Mucosa of stomach (tissue), 1 donor: Measurements from ENCODE around the gene ESYT2.
"Not testable (repeated sequence)": the region's sequence is repeated elsewhere in the genome, so short reads cannot be mapped to it uniquely, and the experiment has no call there.

Experiments used
- H3K27me3 ChIP-seq: one replicate; pipeline ENCODE4 v1.7.0; 2013; ENCODE audit warnings: mild to moderate bottlenecking, low read length; ENCODE audit not compliant: control insufficient read depth, insufficient read depth
- H3K36me3 ChIP-seq: one replicate; pipeline ENCODE4 v1.7.0; 2013; ENCODE audit warnings: low read length; ENCODE audit not compliant: control insufficient read depth, insufficient read depth
- H3K4me1 ChIP-seq: one replicate; pipeline ENCODE4 v1.7.0; 2013; ENCODE audit warnings: mild to moderate bottlenecking, low read length; ENCODE audit not compliant: control insufficient read depth, insufficient read depth
- H3K4me3 ChIP-seq: one replicate; pipeline ENCODE4 v1.7.0; 2013; ENCODE audit warnings: low read length
- H3K9ac ChIP-seq: one replicate; pipeline ENCODE4 v1.7.0; 2013; ENCODE audit warnings: mild to moderate bottlenecking, low read length, moderate library complexity
- H3K9me3 ChIP-seq: one replicate; pipeline ENCODE4 v1.7.0; 2013; ENCODE audit warnings: mild to moderate bottlenecking, low read length, moderate library complexity; ENCODE audit not compliant: control insufficient read depth
- donor health status: Pancreatic carcinoma.

The ESYT2 gene

DNA sequence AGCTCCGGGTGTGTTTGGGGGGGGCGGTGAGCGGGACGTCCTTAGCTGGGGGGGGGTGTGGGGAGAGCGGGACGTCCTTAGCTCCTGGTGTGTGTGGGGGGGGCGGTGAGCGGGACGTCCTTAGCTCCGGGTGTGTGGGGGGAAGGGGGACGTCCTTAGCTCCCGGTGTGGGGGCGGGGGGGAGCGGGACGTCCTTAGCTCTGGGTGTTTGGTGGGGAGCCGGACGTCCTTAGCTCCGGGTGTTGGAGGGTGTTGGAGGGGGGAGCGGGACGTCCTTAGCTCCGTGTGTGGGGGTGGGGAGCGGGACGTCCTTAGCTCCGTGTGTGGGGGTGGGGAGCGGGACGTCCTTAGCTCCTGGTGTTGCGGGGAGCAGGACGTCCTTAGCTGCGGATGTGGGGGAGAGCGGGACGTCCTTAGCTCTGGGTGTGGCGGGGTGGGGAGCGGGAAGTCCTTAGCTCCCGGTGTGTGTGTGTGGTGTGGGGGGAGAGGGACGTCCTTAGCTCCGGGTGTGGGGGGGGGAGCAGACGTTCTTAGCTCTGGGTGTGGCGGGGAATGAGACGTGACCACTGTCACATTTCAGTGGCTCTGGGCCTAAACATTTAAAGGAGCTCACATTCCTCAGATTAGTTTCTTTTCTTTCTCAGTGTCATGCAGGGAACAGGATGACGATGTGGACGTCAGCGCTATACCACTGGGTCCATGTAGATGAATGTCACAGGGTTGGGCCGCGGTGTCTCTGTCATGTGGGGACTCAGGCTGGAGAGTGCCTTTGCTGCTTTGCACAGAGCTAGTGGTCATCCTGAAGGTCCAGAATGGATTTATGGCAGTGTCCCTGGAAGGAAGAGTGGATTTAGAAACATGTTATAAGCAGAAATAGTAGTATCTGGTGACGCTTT is 34.5 kb upstream of the ESYT2 start:
- no peaks in the 10 kb centered on the region for H3K27me3 ChIP-seq
- H3K4me1 ChIP-seq, result peaks cover 5% of the 10 kb centered on the region
- peak overlapping the region; percentile 29 for H3K4me3 ChIP-seq
- H3K9me3 ChIP-seq, result no peaks in the 10 kb centered on the region
- no peaks in the 10 kb centered on the region for H3K36me3 ChIP-seq
- peak overlapping the region; percentile 36 for H3K9ac ChIP-seq

DNA sequence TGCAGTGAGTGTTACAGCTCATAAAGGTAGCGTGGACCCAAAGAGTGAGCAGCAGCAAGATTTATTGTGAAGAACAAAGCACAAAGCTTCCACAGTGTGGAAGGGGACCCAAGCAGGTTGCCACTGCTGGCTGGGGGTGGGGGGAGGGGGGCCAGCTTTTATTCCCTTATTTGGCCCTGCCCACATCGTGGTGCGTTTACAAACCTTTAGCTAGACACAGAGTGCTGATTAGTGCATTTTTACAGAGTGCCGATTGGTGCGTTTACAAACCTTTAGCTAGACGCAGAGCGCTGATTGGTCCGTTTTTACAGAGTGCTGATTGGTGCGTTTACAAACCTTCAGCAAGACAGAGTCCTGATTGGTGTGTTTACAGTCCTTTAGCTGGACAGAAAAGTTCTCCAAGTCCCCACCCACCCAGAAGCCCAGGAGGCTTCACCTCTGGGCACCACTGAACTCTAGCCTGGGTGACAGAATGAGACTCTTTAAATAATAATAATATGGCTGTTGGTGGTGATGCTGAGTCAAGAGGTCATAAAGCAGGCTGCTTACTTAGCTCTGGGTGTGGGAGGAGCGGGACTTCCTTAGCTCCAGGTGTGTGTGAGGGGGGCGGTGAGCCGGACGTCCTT is 33.8 kb upstream of the ESYT2 start:
- H3K36me3 ChIP-seq, H3K27me3 ChIP-seq, H3K4me1 ChIP-seq, H3K4me3 ChIP-seq, H3K9me3 ChIP-seq: not testable (repeated sequence)
- peak overlapping the region; percentile 36 for H3K9ac ChIP-seq

DNA sequence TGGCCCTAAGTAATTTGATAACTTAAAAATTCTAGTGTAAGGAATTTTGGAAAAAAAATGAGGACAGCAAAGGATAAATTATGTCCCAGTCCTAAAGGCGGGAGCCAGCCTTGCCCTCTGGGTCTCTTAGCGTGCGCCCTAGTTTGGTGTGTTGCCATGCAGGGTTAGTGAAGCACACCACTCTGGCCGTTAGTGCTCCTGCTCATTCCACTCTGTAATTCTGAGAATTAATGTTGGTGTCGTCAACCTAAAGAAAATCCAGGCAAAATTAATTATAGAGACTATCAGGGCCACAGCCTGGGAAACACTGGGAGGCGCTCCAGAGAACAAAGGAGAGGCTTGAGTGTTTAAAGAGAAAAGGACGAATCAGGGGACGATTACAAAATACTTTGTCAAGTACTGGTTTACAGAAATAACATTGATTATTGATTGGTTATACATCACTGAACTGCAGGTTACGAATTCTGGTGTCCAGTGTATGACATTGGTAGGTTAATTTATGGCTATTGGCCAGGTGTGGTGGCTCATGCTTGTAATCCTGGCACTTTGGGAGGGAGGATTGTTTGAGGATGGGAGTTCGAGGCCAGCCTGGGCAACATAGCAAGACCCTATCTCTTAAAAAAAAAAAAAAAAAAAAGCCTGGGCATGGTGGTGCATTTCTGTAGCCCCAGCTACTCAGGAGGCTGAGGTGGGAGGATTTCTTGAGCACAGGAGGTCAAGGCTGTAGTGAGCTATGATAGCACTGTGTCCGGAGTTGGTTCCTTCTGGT is 32.8 kb upstream of the ESYT2 start:
- no peaks in the 10 kb centered on the region for H3K9me3 ChIP-seq
- H3K27me3 ChIP-seq, result no peaks in the 10 kb centered on the region
- no peaks in the 10 kb centered on the region for H3K36me3 ChIP-seq
- H3K4me1 ChIP-seq, result peaks cover 5% of the 10 kb centered on the region
- no peak overlapping the region for H3K4me3 ChIP-seq
- no peak overlapping the region for H3K9ac ChIP-seq

DNA sequence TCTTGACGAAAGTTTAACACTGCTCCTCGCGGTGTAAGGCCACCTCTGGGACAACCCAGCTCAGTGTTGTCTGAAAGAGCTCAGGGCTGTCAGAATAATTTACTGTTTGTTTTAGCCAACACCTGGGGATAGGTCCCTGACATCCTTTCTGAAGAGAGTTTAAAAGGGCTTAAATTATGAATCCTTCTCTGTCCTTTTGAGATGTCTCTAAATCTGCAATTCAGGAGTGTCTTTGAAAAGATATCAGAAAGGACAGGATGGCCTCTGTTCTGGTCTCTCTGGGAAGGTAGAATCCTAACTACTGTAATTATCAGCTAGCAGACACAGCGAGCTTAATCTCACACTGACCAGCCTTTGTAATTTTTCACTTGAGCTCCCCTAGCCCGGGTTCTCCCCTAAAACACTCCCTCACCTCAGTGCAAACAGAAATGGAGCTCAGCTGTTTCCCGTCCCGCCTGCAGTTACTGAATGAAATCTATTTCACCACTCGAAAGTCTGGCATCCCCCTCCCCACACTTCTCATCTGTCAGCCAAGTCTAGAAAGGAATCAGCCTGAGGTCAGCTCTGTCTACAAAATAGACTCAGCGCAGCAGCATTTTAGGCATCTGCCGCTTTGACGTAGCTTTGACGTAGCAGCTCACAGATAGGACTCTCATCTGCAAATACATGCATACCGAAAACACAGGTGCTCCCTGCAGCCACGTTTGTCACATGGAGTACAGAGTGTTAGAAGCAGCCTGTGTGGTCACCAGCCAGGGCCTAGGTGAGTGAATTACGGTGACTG is 31.9 kb upstream of the ESYT2 start:
- peaks cover 5% of the 10 kb centered on the region for H3K4me1 ChIP-seq
- H3K9me3 ChIP-seq, result no peaks in the 10 kb centered on the region
- no peaks in the 10 kb centered on the region for H3K27me3 ChIP-seq
- no peak overlapping the region for H3K4me3 ChIP-seq
- H3K36me3 ChIP-seq, result no peaks in the 10 kb centered on the region
- no peak overlapping the region for H3K9ac ChIP-seq

DNA sequence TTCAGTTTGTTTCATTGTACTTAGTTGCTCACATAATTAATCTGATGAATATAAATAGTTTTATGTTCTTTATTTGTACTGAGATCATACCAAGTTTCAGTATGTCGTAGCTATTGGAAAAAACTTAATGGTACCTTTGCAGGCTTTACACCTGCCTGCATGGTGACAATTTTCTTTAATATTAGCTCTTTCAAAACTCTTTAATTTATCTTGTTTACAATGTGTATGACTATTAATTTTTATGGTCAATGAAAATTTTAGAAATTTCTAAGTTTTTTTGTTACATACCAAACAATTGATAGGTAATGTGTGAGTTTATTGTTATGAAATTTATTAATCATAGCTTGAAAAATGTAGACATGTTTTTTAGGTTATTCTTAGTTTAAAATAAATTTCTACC is 31.1 kb upstream of the ESYT2 start:
- Histone ChIP-seq H3K9me3 (no peaks in the 10 kb centered on the region), H3K4me1 (peaks cover 5% of the 10 kb centered on the region), H3K27me3 (no peaks in the 10 kb centered on the region), H3K36me3 (no peaks in the 10 kb centered on the region), H3K4me3 (no peak overlapping the region), H3K9ac (no peak overlapping the region)

DNA sequence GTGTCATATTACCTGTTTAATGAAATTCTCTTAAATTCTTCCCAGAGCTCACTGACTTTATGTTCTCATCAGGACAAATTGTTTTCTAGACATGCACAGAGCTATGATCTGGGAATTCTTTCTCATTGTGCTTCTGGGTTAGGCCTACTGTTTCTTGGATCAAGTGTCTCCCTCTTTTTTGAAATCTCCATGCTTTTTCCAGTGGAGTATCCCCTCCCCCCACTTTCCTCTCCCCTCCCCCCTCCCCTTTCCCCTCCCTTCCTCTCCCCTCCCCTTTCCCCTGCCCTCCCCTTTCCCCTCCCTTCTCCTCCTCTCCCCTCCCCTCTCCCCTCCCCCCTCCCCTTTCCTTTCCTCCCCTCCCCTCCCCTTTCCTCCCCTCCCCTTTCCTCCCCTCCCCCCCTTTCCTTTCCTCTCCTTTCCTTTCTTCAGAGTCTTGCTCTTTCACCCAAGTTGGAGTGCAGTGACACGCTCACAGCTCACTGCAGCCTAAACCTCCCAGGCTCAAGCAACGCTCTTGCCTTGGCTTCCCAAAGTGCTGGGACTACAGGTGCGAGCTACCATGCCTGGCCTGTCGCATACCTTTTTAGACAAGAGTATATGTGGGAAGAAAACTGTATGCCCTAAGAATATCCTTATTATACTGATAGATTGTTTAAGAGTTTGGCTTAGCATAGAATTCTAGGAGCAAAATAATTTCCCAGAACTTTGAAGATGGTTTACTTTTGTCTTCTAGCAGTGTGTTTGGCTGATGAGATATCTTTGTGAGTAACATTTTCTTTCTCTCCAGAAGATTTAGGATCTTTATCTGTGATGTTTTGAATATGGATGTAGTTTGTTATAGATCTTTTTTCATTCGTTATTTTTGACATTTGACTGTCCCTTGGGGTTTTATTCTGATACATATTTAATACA is 29.5 kb upstream of the ESYT2 start:
- Histone ChIP-seq H3K9ac (no peak overlapping the region), H3K9me3 (no peaks in the 10 kb centered on the region), H3K36me3 (no peaks in the 10 kb centered on the region), H3K4me3 (no peak overlapping the region), H3K27me3 (no peaks in the 10 kb centered on the region), H3K4me1 (no peaks in the 10 kb centered on the region)

DNA sequence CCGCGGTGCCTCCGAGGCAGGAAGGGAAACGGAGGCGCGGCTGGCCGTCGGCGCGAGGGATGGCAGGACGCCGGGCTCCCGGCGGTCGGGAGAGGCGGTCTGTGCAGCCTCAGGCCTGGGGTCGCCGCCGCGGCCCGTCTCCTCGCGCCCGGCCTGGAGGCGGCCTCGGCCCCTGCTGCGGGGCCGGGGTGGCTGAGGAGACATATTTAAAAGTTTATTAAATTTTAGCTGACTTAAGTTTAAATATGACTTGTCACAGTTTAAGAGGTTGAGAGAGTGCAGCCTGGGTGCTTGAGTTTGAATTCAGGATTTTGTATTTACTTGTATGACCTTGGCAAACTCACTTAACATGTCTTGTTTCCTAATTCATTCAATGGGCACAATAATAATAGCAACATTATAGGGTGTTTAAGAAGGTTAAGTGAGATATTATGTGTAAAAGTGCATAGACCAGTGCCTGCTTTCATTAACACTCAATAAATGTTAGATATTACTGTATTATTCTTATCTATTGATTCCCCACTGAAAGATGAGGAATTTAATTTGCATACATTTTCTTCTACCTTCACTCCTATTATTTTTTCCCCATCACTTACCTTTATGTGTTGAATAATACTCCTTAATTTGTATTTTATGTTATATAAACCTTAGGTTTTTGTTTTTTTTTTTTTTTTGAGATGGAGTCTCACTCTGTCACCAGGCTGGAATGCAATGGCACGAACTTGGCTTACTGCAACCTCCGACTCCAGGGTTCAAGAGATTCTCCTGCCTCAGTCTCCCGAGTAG is 27.8 kb upstream of the ESYT2 start:
- no peaks in the 10 kb centered on the region for H3K27me3 ChIP-seq

DNA sequence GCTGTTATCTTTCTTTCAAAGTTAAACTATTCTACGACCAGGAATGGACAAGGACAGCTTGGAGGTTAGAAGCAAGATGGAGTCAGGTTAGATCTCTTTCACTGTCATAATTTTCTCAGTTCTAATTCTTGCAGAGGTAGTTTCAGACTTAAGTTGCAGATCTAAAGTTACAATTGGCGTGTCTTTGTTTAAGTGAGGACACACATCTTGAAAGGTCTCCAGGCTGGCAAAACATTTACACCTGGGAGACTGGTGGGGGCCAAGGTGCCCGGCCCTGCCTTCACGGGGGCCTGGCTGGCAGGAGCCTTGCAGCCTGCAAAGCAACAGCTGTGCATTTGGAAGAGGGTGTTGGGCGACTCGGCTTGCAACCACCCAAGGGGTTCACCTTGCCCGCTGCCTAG is 25.4 kb upstream of the ESYT2 start:
- Histone ChIP-seq H3K27me3 (no peaks in the 10 kb centered on the region), H3K4me1 (peaks cover 10% of the 10 kb centered on the region), H3K9ac (no peak overlapping the region), H3K36me3 (no peaks in the 10 kb centered on the region), H3K4me3 (no peak overlapping the region), H3K9me3 (no peaks in the 10 kb centered on the region)

More for the DNA sequence above, 27.8 kb upstream of the ESYT2 start:
- H3K36me3 ChIP-seq, result no peaks in the 10 kb centered on the region
- H3K4me1 ChIP-seq, result no peaks in the 10 kb centered on the region
- no peaks in the 10 kb centered on the region for H3K9me3 ChIP-seq
- H3K4me3 ChIP-seq, result peak overlapping the region; percentile 41
- H3K9ac ChIP-seq, result peak overlapping the region; percentile 65

DNA sequence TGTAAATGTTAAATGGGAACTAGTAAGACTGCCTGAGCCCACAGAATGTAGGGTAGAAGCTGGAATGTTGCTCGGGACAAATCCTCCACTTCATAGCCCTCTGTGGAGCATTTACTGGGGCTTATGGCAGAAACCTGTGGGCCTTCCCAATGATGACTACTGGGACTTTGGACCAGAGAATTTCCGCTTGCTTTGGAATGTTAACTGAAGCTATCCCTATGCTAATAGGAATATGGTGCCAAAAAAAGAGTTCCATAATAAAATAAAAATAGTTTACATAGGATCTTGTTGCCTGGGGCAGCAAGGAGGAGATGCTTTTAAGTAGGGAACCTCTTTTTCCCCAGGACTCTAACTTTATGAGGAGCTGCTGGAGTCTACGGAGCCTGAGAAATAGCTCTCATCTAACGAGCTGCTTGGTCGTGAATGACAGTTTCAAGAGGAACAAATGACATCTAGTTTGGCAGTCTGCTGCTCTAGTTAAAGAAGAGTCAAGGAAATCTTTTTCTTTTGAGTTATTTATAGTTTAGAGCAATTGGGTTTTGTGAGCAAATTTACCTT is 21.3 kb upstream of the ESYT2 start:
- H3K4me1 ChIP-seq, result peaks cover 12% of the 10 kb centered on the region
- H3K9ac ChIP-seq, result no peak overlapping the region
- no peaks in the 10 kb centered on the region for H3K9me3 ChIP-seq
- H3K36me3 ChIP-seq, result no peaks in the 10 kb centered on the region
- H3K4me3 ChIP-seq, result no peak overlapping the region
- H3K27me3 ChIP-seq, result no peaks in the 10 kb centered on the region

DNA sequence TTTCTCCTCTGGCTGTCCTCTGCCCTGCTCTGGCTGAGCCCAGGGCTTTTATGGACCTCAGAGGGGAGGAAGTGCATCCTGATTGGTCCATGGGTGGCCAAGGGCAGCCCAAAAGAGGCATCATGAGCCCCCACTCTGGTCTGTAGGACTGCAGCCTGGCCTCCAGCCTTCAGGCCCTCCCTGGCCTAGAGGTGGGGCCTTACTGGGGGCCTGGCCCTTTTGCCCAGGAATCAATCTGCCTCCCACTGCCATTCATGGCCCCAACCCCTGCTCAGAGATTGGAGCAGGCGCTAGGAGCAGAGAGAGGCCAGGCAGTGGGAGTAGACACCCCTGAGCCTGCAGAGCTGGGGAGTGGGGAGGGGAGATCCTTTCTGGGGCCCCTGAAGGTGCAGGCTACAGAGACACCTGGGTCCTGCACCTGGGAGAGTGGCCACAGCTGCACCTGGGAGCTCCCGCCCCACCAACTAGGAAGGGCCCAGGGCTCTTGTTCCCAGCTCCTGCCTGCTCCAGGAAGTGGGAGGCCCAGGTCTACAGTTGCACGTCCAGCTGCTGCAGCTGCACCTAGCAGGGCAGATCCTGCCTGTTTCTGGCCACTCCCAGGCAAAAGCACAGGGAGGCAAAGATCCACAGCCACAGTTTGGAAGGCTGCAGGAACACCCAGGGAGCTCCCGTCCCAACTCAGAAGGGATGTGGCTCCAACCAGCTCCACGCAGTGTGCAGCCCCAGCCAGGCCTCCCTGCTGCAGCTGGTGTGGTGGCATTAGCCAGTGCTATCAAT is 20.6 kb upstream of the ESYT2 start:
- no peaks in the 10 kb centered on the region for H3K27me3 ChIP-seq
- no peaks in the 10 kb centered on the region for H3K36me3 ChIP-seq
- peaks cover 12% of the 10 kb centered on the region for H3K4me1 ChIP-seq
- H3K9ac ChIP-seq, result peak overlapping the region; percentile 18
- no peaks in the 10 kb centered on the region for H3K9me3 ChIP-seq
- no peak overlapping the region for H3K4me3 ChIP-seq
